HCT116 (cell line): Measurements from ENCODE around the gene CALML4. TPM values are rescaled to one million over a fixed set of nuclear protein-coding genes. Genes with fewer than 3 reads are reported as not detected.

Experiments
- ATAC-seq: fragments of 200-7000 bp; cut with Tn5 transposase; 2 replicates; pipeline ENCODE4 v1.9.1; 2020; ENCODE audit warnings: mild to moderate bottlenecking, moderate library complexity
- BruUV-seq: library from RNA; stranded (reverse); fragments of 400-500 nt; replicated peaks from 2 replicates; lab custom pipeline; 2021; lab: Mats Ljungman, UMichigan
- CTCF ChIA-PET: fragments of 300-600 bp; sonication (Branson Sonifier 250); formaldehyde crosslinking; loops from one replicate; lab custom pipeline; 2021; ENCODE audit warnings: antibody characterized with exemption; lab: Charles Lee
- POLR2A ChIA-PET: fragments of 300-600, 350-600 bp; sonication (Branson Sonifier 250); formaldehyde crosslinking; loops from one replicate; lab custom pipeline; 2021; ENCODE audit warnings: antibody characterized with exemption; lab: Charles Lee
- RAD21 ChIA-PET, 2 experiments: fragments of 300-600 bp; sonication (Branson Sonifier 250); formaldehyde crosslinking; loops; one replicate each; lab custom pipeline; 2023; ENCODE audit warnings: low total read pairs in 2 of 2; ENCODE audit not compliant: uncharacterized antibody in 2 of 2, unreplicated experiment in 2 of 2, low non-redundant PET in 1 of 2; lab: Charles Lee
- DNase-seq: peaks from one replicate; pipeline ENCODE4 v3.0.0-alpha.2; 2010; ENCODE audit warnings: low read depth, low spot score
- H2AFZ ChIP-seq: fragments of 200-600 bp; shearing (Covaris generic), sonication (generic); 2 replicates; pipeline ENCODE4 v1.6.1; 2017; ENCODE audit warnings: low read depth, mixed run types, mixed read lengths, antibody characterized with exemption, low read length; ENCODE audit not compliant: poor library complexity, severe bottlenecking
- H3K27ac ChIP-seq: 2 replicates; pipeline ENCODE4 v1.5.1; 2012; ENCODE audit warnings: low read depth, low read length
- H3K27me3 ChIP-seq: fragments of 200-600 bp; sonication (generic); 2 replicates; pipeline ENCODE4 v1.6.1; 2016; ENCODE audit warnings: mixed run types, low read length, mixed read lengths; ENCODE audit not compliant: insufficient read depth
- H3K36me3 ChIP-seq, 2 experiments: fragments of 200-500 bp in 1 of 2; fragments of 200-600 bp in 1 of 2; sonication (Bioruptor generic) in 1 of 2; sonication (generic) in 1 of 2; 2 replicates each; pipeline versions ENCODE4 v1.5.1 to v1.6.1; 2014 to 2016; ENCODE audit warnings: low read length in 2 of 2, inconsistent platforms in 1 of 2, mixed read lengths in 1 of 2, mixed run types in 1 of 2; ENCODE audit not compliant: insufficient read depth in 2 of 2, control insufficient read depth in 1 of 2
- H3K4me1 ChIP-seq, 2 experiments: fragments of 200-600 bp in 1 of 2; sonication (generic) in 1 of 2; 2 replicates each; pipeline versions ENCODE4 v1.5.1 to v1.6.1; 2012 to 2017; ENCODE audit warnings: low read length in 2 of 2, inconsistent platforms in 1 of 2, mild to moderate bottlenecking in 1 of 2, mixed read lengths in 1 of 2, mixed run types in 1 of 2, moderate library complexity in 1 of 2; ENCODE audit not compliant: insufficient read depth in 2 of 2, control insufficient read depth in 1 of 2
- H3K4me2 ChIP-seq: fragments of 200-600 bp; sonication (generic); 2 replicates; pipeline ENCODE4 v1.6.1; 2017; ENCODE audit warnings: mixed run types, low read length, mixed read lengths
- H3K4me3 ChIP-seq, 2 experiments: fragments of 200-600 bp in 1 of 2; sonication (generic) in 1 of 2; replicated peaks in 1 of 2; 2 replicates each; pipeline ENCODE4 v1.5.1; 2011 to 2016; ENCODE audit warnings: low read length in 2 of 2, control low read depth in 1 of 2, low read depth in 1 of 2, mild to moderate bottlenecking in 1 of 2, mixed read lengths in 1 of 2, mixed run types in 1 of 2
- H3K79me2 ChIP-seq: fragments of 200-600 bp; sonication (generic); 2 replicates; pipeline ENCODE4 v1.6.1; 2017; ENCODE audit warnings: mild to moderate bottlenecking, mixed run types, low read length, moderate library complexity, mixed read lengths; ENCODE audit not compliant: insufficient read depth
- H3K9ac ChIP-seq: fragments of 200-600 bp; sonication (generic); 2 replicates; pipeline ENCODE4 v1.6.1; 2016; ENCODE audit warnings: low read length, mixed read lengths
- H3K9me2 ChIP-seq: fragments of 200-600 bp; sonication (generic), shearing (Covaris generic); 2 replicates; pipeline ENCODE4 v1.6.1; 2017; ENCODE audit warnings: mixed run types, mild to moderate bottlenecking, moderate library complexity; ENCODE audit not compliant: insufficient read depth
- H3K9me3 ChIP-seq, 2 experiments: fragments of 200-500 bp in 1 of 2; fragments of 200-600 bp in 1 of 2; sonication (Bioruptor generic) in 1 of 2; sonication (generic) in 1 of 2; 2 replicates each; pipeline ENCODE4 v1.6.1; 2014 to 2017; ENCODE audit warnings: low read length in 2 of 2, mixed read lengths in 2 of 2, inconsistent platforms in 1 of 2, low read depth in 1 of 2, mild to moderate bottlenecking in 1 of 2, mixed run types in 1 of 2, moderate library complexity in 1 of 2; ENCODE audit not compliant: control insufficient read depth in 1 of 2, insufficient read depth in 1 of 2
- H4K20me1 ChIP-seq: fragments of 200-600 bp; sonication (generic), shearing (Covaris generic); 2 replicates; pipeline ENCODE4 v1.6.1; 2017; ENCODE audit warnings: mixed run types, mild to moderate bottlenecking, moderate library complexity; ENCODE audit not compliant: insufficient read depth
- ATF3 ChIP-seq: IDR thresholded peaks from 2 replicates; pipeline ENCODE4 v1.6.1; 2012
- CBX3 ChIP-seq: IDR thresholded peaks from 2 replicates; pipeline ENCODE4 v1.6.1; 2012; ENCODE audit warnings: low read depth
- CEBPB ChIP-seq: IDR thresholded peaks from 2 replicates; pipeline ENCODE4 v1.6.1; 2012; ENCODE audit warnings: low read depth
- EGR1 ChIP-seq: IDR thresholded peaks from 2 replicates; pipeline ENCODE4 v1.6.1; 2012; ENCODE audit warnings: low read depth
- ELF1 ChIP-seq: IDR thresholded peaks from 2 replicates; pipeline ENCODE4 v1.6.1; 2012; ENCODE audit warnings: low read depth, borderline replicate concordance
- EZH2 ChIP-seq: fragments of 200-600 bp; sonication (generic); IDR thresholded peaks from 2 replicates; pipeline ENCODE4 v1.6.1; 2017; ENCODE audit warnings: antibody characterized with exemption, mixed run types
- EZH2phosphoT487 ChIP-seq: fragments of 200-600 bp; IDR thresholded peaks from 2 replicates; pipeline ENCODE4 v1.6.1; 2018; ENCODE audit warnings: antibody characterized with exemption, borderline replicate concordance
- FOSL1 ChIP-seq: IDR thresholded peaks from 2 replicates; pipeline ENCODE4 v1.6.1; 2012; ENCODE audit warnings: low read depth
- POLR2A ChIP-seq: IDR thresholded peaks from 2 replicates; pipeline ENCODE4 v1.7.0; 2011; ENCODE audit warnings: borderline replicate concordance; ENCODE audit not compliant: insufficient read depth, insufficient read length; ENCODE audit errors: extremely low read depth
- POLR2AphosphoS5 ChIP-seq: IDR thresholded peaks from 2 replicates; pipeline ENCODE4 v1.6.1; 2011; ENCODE audit warnings: mild to moderate bottlenecking, low read depth, low read length, moderate library complexity
- RAD21 ChIP-seq: IDR thresholded peaks from 2 replicates; pipeline ENCODE4 v1.6.1; 2012; ENCODE audit warnings: low read depth, mild to moderate bottlenecking
- SIN3A ChIP-seq: IDR thresholded peaks from 2 replicates; pipeline ENCODE4 v1.6.1; 2012; ENCODE audit warnings: low read depth
- SP1 ChIP-seq: IDR thresholded peaks from 2 replicates; pipeline ENCODE4 v1.6.1; 2012; ENCODE audit warnings: low read depth
- TCF7L2 ChIP-seq: IDR thresholded peaks from 2 replicates; pipeline ENCODE4 v1.7.0; 2011; ENCODE audit warnings: borderline replicate concordance, inconsistent platforms; ENCODE audit not compliant: insufficient read depth, insufficient read length; ENCODE audit errors: extremely low read depth
- YY1 ChIP-seq: IDR thresholded peaks from 2 replicates; pipeline ENCODE4 v1.6.1; 2011; ENCODE audit warnings: low read length, low read depth, moderate library complexity, mild to moderate bottlenecking; ENCODE audit not compliant: insufficient replicate concordance; ENCODE audit errors: extremely low read depth
- ZBTB33 ChIP-seq: IDR thresholded peaks from 2 replicates; pipeline ENCODE4 v1.6.1; 2011; ENCODE audit warnings: mild to moderate bottlenecking, low read length, moderate library complexity; ENCODE audit not compliant: insufficient replicate concordance; ENCODE audit errors: extremely low read depth
- ZFX ChIP-seq: fragments of 450-650 bp; IDR thresholded peaks from 2 replicates; pipeline ENCODE4 v1.6.1; 2017
- intact Hi-C: fragments of 100-400 bp; cut with micrococcal nuclease; formaldehyde crosslinking; loops from 2 replicates; pipeline ENCODE4 v1.10.0; 2022
- total RNA-seq: library from RNA; stranded (reverse); gene quantifications from one replicate; pipeline ENCODE4 v1.2.1, GENCODE V29; 2021; ENCODE audit not compliant: unreplicated experiment

Gene CALML4
- total RNA-seq, 1 experiment from 2014 or later: 8.5 TPM

GRCh38 chr15:68158046-68158628, 47.0 kb downstream of the CALML4 start:
- Histone ChIP-seq H3K27me3 (no peaks in the 10 kb centered on the region), H4K20me1 (no peaks in the 10 kb centered on the region), H3K4me3 (no peak overlapping the region), H3K9ac (no peak overlapping the region), H3K27ac (no peak overlapping the region), H2AFZ (no peak overlapping the region), H3K9me2 (no peaks in the 10 kb centered on the region), H3K4me1 (no peaks in the 10 kb centered on the region)
- ATAC-seq: no peak
- ChIA-PET RAD21 (no interaction called here), CTCF (no interaction called here)
- TF ChIP-seq EGR1 (no peak), CBX3 (no peak), FOSL1 (no peak), TCF7L2 (no peak), EZH2 (no peak), EZH2phosphoT487 (no peak), SP1 (no peak), SIN3A (no peak), RAD21 (no peak), ATF3 (no peak), ELF1 (no peak), ZFX (no peak), ZBTB33 (no peak), POLR2AphosphoS5 (no peak), POLR2A (no peak), YY1 (no peak), CEBPB (no peak)
- TF ChIP-seq, all 23 proteins: peak for 0
- BruUV-seq: no TSS peak
- POLR2A ChIA-PET: no interaction called here
- intact Hi-C loops: no loop called here
- no peak for DNase-seq
- Histone ChIP-seq H3K9me3 (no peaks in the 10 kb centered on the region), H3K36me3 (no peaks in the 10 kb centered on the region), H3K79me2 (no peaks in the 10 kb centered on the region), H3K4me2 (no peak overlapping the region)
